ENCODE measurements around the gene AAMP. TPM values are rescaled to one million over a fixed set of nuclear protein-coding genes. Genes with fewer than 3 reads are reported as not detected.
A peak's percentile ranks its signal among the peaks of the same experiment; 100 is the strongest.

Gene AAMP
- total and polyA plus RNA-seq, 7 donors: 52.7 to 120 (median 70.6) TPM

- no peaks in the 10 kb centered on the region for H3K9me3 ChIP-seq
- H3K36me3 ChIP-seq (ENCODE audit: insufficient read depth in 1 of 2, low read depth in 1 of 2): peaks cover 0 to 3% of the 10 kb centered on the region in 2 donors
- peaks cover 38% of the 10 kb centered on the region for H3K4me1 ChIP-seq
- intact Hi-C loops (cut with DNase I): loop anchor here in 1 of 2 donors (2.0 to 5.0 kb wide), 2 partner anchors 30 to 50 kb away; no protein-coding TSS in a partner anchor
- peak; percentile 20 for TF ChIP-seq CTCF (IDR thresholded peaks at IDR 0.05)
- H3K27me3 ChIP-seq (ENCODE audit: insufficient read depth in 3 of 3, low read length in 2 of 3): no peaks in the 10 kb centered on the region
- peak within 1 kb of the TSS; percentile 95 for H3K27ac ChIP-seq
- ATAC-seq (peak; percentile 94 to 98 (median 96)), DNase-seq (peak; percentile 95 to 97)
- H3K4me3 ChIP-seq: peak within 1 kb of the TSS; percentile 92
- WGBS, 3 donors: 0 to 1% (median 1%) methylated on average over 23 to 60 of the region's 60 CpGs
Measured at GRCh38 chr2:218216674-218217359, 53.1 kb downstream of the AAMP start, which contains the start of gene ARPC2. Gene ARPC2, plus strand, starts transcription at chr2:218217189. Its CDS starts 282 bp downstream, at chr2:218217471.

- peak; percentile 25 to 60 for DNase-seq
- peak; percentile 1 to 11 (median 7) for ATAC-seq
- Histone ChIP-seq H3K27me3 (ENCODE audit: insufficient read depth in 3 of 3, low read length in 2 of 3) (no peaks in the 10 kb centered on the region), H3K36me3 (ENCODE audit: insufficient read depth in 1 of 2, low read depth in 1 of 2) (peaks cover 0 to under 1% of the 10 kb centered on the region in 2 donors), H3K4me1 (peaks cover 33% of the 10 kb centered on the region), H3K9me3 (no peaks in the 10 kb centered on the region), H3K4me3 (peak overlapping the region; percentile 92), H3K27ac (peak overlapping the region; percentile 95)
- 39 to 48% (median 41%) methylated on average over 9 of the region's 9 CpGs for WGBS, 3 donors
- TF ChIP-seq CTCF (IDR thresholded peaks at IDR 0.05): no peak
- intact Hi-C loops (cut with DNase I): loop anchor here in 1 of 2 donors (2.0 to 5.0 kb wide), 2 partner anchors 30 to 51 kb away; no protein-coding TSS in a partner anchor
Measured at GRCh38 chr2:218216336-218216673, 53.6 kb downstream of the AAMP start.

Other genes starting within 250 kb of the AAMP start
- gene RUFY4, start 200.9 kb downstream of the AAMP start, total RNA-seq: not detected
- gene RUFY4, start 200.9 kb downstream of the AAMP start, polyA plus RNA-seq: under 1 TPM in 2 of 3 donors, not detected in 1; 0.01 to 0.03 TPM
- gene CXCR2, start 144.1 kb downstream of the AAMP start, total RNA-seq: 1 to 10 TPM in 2 of 4 donors, under 1 TPM in 2; 0.62 to 1.3 (median 0.98) TPM
- under 1 TPM in 2 of 3 donors, not detected in 1; 0.03 to 0.09 TPM for gene CXCR2, start 144.1 kb downstream of the AAMP start, polyA plus RNA-seq
- under 1 TPM; 0.28 to 0.96 (median 0.74) TPM for gene CXCR1, start 103.2 kb downstream of the AAMP start, total RNA-seq
- under 1 TPM in 1 of 3 donors, not detected in 2; 0.10 TPM for gene CXCR1, start 103.2 kb downstream of the AAMP start, polyA plus RNA-seq
- 100 to 1,000 TPM; 150 to 218 (median 188) TPM for gene ARPC2, start 52.9 kb downstream of the AAMP start, total RNA-seq
- gene ARPC2, start 52.9 kb downstream of the AAMP start, polyA plus RNA-seq: 100 to 1,000 TPM; 170 to 274 (median 244) TPM
- gene GPBAR1, start 9.1 kb downstream of the AAMP start, total RNA-seq: under 1 TPM; 0.24 to 0.74 (median 0.24) TPM
- gene GPBAR1, start 9.1 kb downstream of the AAMP start, polyA plus RNA-seq: under 1 TPM; 0.45 to 0.59 (median 0.56) TPM
- gene PNKD, start 382 bp upstream of the AAMP start, total RNA-seq: 10 to 100 TPM; 31.5 to 54.5 (median 41.0) TPM
- 10 to 100 TPM; 55.6 to 86.9 (median 68.1) TPM for gene PNKD, start 382 bp upstream of the AAMP start, polyA plus RNA-seq
- 100 to 1,000 TPM; 152 to 197 (median 157) TPM for gene TMBIM1, start 22.4 kb upstream of the AAMP start, total RNA-seq
- gene TMBIM1, start 22.4 kb upstream of the AAMP start, polyA plus RNA-seq: 100 to 1,000 TPM; 167 to 264 (median 228) TPM
- gene CATIP, start 86.7 kb upstream of the AAMP start, total RNA-seq: not detected
- gene CATIP, start 86.7 kb upstream of the AAMP start, polyA plus RNA-seq: not detected
- gene SLC11A1, start 112.1 kb upstream of the AAMP start, total RNA-seq: 1 to 10 TPM; 2.1 to 3.9 (median 2.8) TPM
- gene SLC11A1, start 112.1 kb upstream of the AAMP start, polyA plus RNA-seq: 1 to 10 TPM in 2 of 3 donors, under 1 TPM in 1; 0.96 to 2.2 (median 1.9) TPM
- 10 to 100 TPM; 57.2 to 73.0 (median 63.9) TPM for gene CTDSP1, start 129.7 kb upstream of the AAMP start, total RNA-seq
- gene CTDSP1, start 129.7 kb upstream of the AAMP start, polyA plus RNA-seq: 10 to 100 TPM; 55.6 to 62.9 (median 57.4) TPM
- gene VIL1, start 149.0 kb upstream of the AAMP start, total RNA-seq: not detected
- under 1 TPM; 0.08 to 0.10 (median 0.10) TPM for gene VIL1, start 149.0 kb upstream of the AAMP start, polyA plus RNA-seq

Measured in psoas muscle (tissue), 8 donors.